Measurements from ENCODE around the gene NBEAL2. TPM values are rescaled to one million over a fixed set of nuclear protein-coding genes. Genes with fewer than 3 reads are reported as not detected.

Gene NBEAL2
- total and polyA plus RNA-seq, 2 of the 8 experiments (the other 6 are each of a cell fraction or from before 2014, with no cell fraction given): 27.3 to 46.9 TPM

DNA sequence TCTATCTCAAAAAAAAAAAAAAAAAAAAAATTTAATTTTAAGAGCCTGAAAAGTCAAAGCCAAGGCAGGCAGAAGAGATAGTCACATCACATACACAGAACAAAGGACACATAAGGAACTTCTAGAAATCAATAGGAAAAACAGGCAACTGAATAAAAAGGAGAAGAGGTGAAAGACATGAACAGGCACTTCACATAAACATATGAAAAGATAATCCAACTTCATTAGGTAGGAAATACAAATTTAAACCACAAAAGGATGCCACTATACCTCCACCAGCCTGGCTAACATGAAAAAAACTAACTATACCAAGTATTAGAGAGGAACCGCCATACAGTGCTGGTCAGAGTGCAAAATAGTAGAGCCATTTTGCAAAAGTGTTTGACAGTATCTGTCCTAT, 17.0 kb upstream of the NBEAL2 start:
- TF ChIP-seq, protein P1, sequence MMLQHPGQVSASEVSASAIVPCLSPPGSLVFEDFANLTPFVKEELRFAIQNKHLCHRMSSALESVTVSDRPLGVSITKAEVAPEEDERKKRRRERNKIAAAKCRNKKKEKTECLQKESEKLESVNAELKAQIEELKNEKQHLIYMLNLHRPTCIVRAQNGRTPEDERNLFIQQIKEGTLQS (IDR thresholded peaks at IDR 0.05; ENCODE audit: insufficient read depth, low read depth, low read length): no peak
- no peak for TF ChIP-seq EP300 (IDR thresholded peaks at IDR 0.05; ENCODE audit: borderline replicate concordance in 1 of 2, low read depth in 2 of 2, low read length in 2 of 2)
- no peak for TF ChIP-seq SIN3A (conservative IDR thresholded peaks at IDR 0.05 in 1 of 2, IDR thresholded peaks at IDR 0.05 in 1 of 2; ENCODE audit: low read depth in 1 of 2, low read length in 2 of 2)
- no peak for TF ChIP-seq NRF1 (IDR thresholded peaks at IDR 0.05; ENCODE audit: low read depth, low read length)
- TF ChIP-seq SP1 (IDR thresholded peaks at IDR 0.05; ENCODE audit: low read depth, low read length): no peak
- no peak for TF ChIP-seq PHF8 (conservative IDR thresholded peaks at IDR 0.05; ENCODE audit: low read depth, low read length)
- no peak for TF ChIP-seq MAFK (IDR thresholded peaks at IDR 0.05; ENCODE audit: low read depth, low read length)
- no peak for TF ChIP-seq TEAD4 (IDR thresholded peaks at IDR 0.05; ENCODE audit: low read depth, low read length)
- TF ChIP-seq TAF7 (optimal IDR thresholded peaks at IDR 0.05; ENCODE audit: borderline replicate concordance, low read depth, low read length): no peak
- TF ChIP-seq CEBPB (IDR thresholded peaks at IDR 0.05; ENCODE audit: low read depth, low read length): no peak
- no peak for TF ChIP-seq NANOG (IDR thresholded peaks at IDR 0.05; ENCODE audit: insufficient read depth, low read depth, low read length, poor library complexity, severe bottlenecking)
- no peak for TF ChIP-seq SP2 (IDR thresholded peaks at IDR 0.05; ENCODE audit: low read length)
- no peak for TF ChIP-seq POLR2AphosphoS5 (IDR thresholded peaks at IDR 0.05; ENCODE audit: low read depth, low read length)
- Histone ChIP-seq H3K36me3 (ENCODE audit: control insufficient read depth in 2 of 4, insufficient read depth in 4 of 4, low read length in 3 of 4) (peaks cover 0 to 6% (median 0%) of the 10 kb centered on the region in 4 experiments; a peak in 2 of 8 replicates), H2BK5ac (ENCODE audit: low read depth, low read length) (no peak overlapping the region), H3K4me3 (ENCODE audit: extremely low read depth in 1 of 4, insufficient read depth in 2 of 4, low read depth in 3 of 4, low read length in 4 of 4) (no peak overlapping the region), H2BK120ac (replicated peaks; ENCODE audit: low read depth, low read length) (no peak overlapping the region), H3K4me1 (replicated peaks in 1 of 4; ENCODE audit: control insufficient read depth in 3 of 4, insufficient read depth in 4 of 4, low read length in 3 of 4) (peaks cover 0 to 5% (median 3%) of the 10 kb centered on the region in 4 experiments; a peak in 1 of 7 replicates), H4K20me1 (replicated peaks in 1 of 2; ENCODE audit: control insufficient read depth in 1 of 2, insufficient read depth in 2 of 2, low read length in 2 of 2) (peaks cover 31 to 40% of the 10 kb centered on the region in 2 experiments), H2BK20ac (ENCODE audit: low read length) (no peak overlapping the region), H2BK15ac (ENCODE audit: low read length) (no peak overlapping the region), H3K9ac (replicated peaks in 1 of 4; ENCODE audit: extremely low read depth in 1 of 4, low read depth in 3 of 4, low read length in 3 of 4) (no peak overlapping the region), H3K27ac (ENCODE audit: low read depth, low read length) (no peak overlapping the region), H2AK5ac (ENCODE audit: low read depth, low read length) (no peak overlapping the region), H4K91ac (replicated peaks; ENCODE audit: insufficient read length, low read length) (no peak overlapping the region), H3K18ac (ENCODE audit: extremely low read depth, low read length) (no peak overlapping the region), H3K79me2 (ENCODE audit: control insufficient read depth in 1 of 2, insufficient read depth in 2 of 2, low read length in 2 of 2) (peaks cover 45 to 79% of the 10 kb centered on the region in 2 experiments), H3K27me3 (replicated peaks in 1 of 4; ENCODE audit: control insufficient read depth in 3 of 4, extremely low read depth in 1 of 4, insufficient read depth in 3 of 4, low read length in 3 of 4) (no peaks in the 10 kb centered on the region), H3K79me1 (ENCODE audit: low read depth, low read length) (peaks cover 38% of the 10 kb centered on the region), H2BK12ac (ENCODE audit: low read depth, low read length) (no peak overlapping the region), H3K4ac (replicated peaks; ENCODE audit: insufficient read length, low read depth, low read length) (no peak overlapping the region), H4K5ac (ENCODE audit: insufficient read length, low read depth, low read length) (no peak overlapping the region), H3K23ac (ENCODE audit: insufficient read length) (no peak overlapping the region), H4K8ac (ENCODE audit: extremely low read depth, insufficient read depth, low read length) (no peak overlapping the region), H3K14ac (ENCODE audit: insufficient read length) (no peak overlapping the region), H3K56ac (replicated peaks; ENCODE audit: insufficient read length, low read depth, low read length) (no peak overlapping the region), H2AFZ (ENCODE audit: low read length) (no peak overlapping the region), H3K4me2 (ENCODE audit: insufficient read depth in 1 of 2, low read depth in 2 of 2, low read length in 2 of 2) (no peak overlapping the region), H3K23me2 (ENCODE audit: low read depth, low read length) (peaks cover 4% of the 10 kb centered on the region; the same call in 1 of the 2 replicates), H3K9me3 (ENCODE audit: insufficient read depth in 2 of 2, low read depth in 1 of 2, low read length in 1 of 2) (peaks cover 0 to 6% of the 10 kb centered on the region in 2 experiments; a peak in 2 of 4 replicates)
- ChIA-PET CTCF (ENCODE audit: partially characterized antibody) (interaction anchor here (0.6 kb wide), 1 partner anchor 10 kb away, joined by 3 read pairs; no protein-coding TSS in a partner anchor), POLR2A (ENCODE audit: partially characterized antibody) (no interaction called here)
- FAIRE-seq (no peak), DNase-seq (ENCODE audit: low read depth in 1 of 2, low spot score in 2 of 2) (no peak)
- 100% methylated on average over 1 of the region's 1 CpG; no CpG with 5 or more reads in 1 of the 2 experiments for WGBS, 2 experiments (ENCODE audit: extremely low coverage in 1 of 2, insufficient coverage in 1 of 2, insufficient read length in 1 of 2, insufficient replicate concordance in 2 of 2, low coverage in 1 of 2, low lambda C conversion rate in 2 of 2, missing lambda C conversion rate in 1 of 2)
